IMR-90 (cell line): ENCODE results near the gene INPP5D. TPM values are rescaled to one million over a fixed set of nuclear protein-coding genes. Genes with fewer than 3 reads are reported as not detected.
A peak's percentile ranks its signal among the peaks of the same experiment; 100 is the strongest.

ENCODE experiments used
- ATAC-seq: fragments of 200-7000 bp; cut with Tn5 transposase; 2 replicates; pipeline ENCODE4 v1.9.1; 2020; ENCODE audit warnings: low read depth, mild to moderate bottlenecking, moderate library complexity
- Bru-seq: library from RNA; stranded (reverse); fragments of 400-500 nt; gene quantifications from one replicate; lab custom pipeline; 2021; lab: Mats Ljungman, UMichigan
- BruChase-seq, 2 experiments: library from RNA; stranded (reverse); fragments of 400-500 nt; gene quantifications; one replicate each; lab custom pipeline; 2021; lab: Mats Ljungman, UMichigan
- BruUV-seq: library from RNA; stranded (reverse); fragments of 400-500 nt; replicated peaks from 2 replicates; lab custom pipeline; 2021; lab: Mats Ljungman, UMichigan
- CTCF ChIA-PET: fragments of 300-600 bp; formaldehyde crosslinking; extraction: SDS; loops from one replicate; lab custom pipeline; 2021; ENCODE audit warnings: antibody characterized with exemption; lab: Yijun Ruan, JAX
- POLR2A ChIA-PET: fragments of 300-600 bp; sonication (Branson Sonifier 250); formaldehyde crosslinking; loops from one replicate; lab custom pipeline; 2022; ENCODE audit warnings: antibody characterized with exemption; ENCODE audit not compliant: unreplicated experiment; lab: Charles Lee
- DNase-seq: peaks from one replicate; pipeline ENCODE4 v3.0.0; 2013
- H2AFZ ChIP-seq: replicated peaks from 2 replicates; pipeline ENCODE3; 2013; ENCODE audit warnings: low read length, mild to moderate bottlenecking; ENCODE audit not compliant: poor library complexity
- H2AK5ac ChIP-seq: 2 replicates; pipeline ENCODE4 v1.6.1; 2013; ENCODE audit warnings: low read depth, low read length, inconsistent platforms
- H2AK9ac ChIP-seq: replicated peaks from 2 replicates; pipeline ENCODE3; 2013; ENCODE audit warnings: mild to moderate bottlenecking, low read depth, low read length, moderate library complexity; ENCODE audit not compliant: poor library complexity
- H2BK120ac ChIP-seq: 2 replicates; pipeline ENCODE4 v1.6.1; 2013; ENCODE audit warnings: low read depth, low read length, inconsistent platforms
- H2BK15ac ChIP-seq: 3 replicates; pipeline ENCODE4 v1.6.1; 2013; ENCODE audit warnings: low read depth, low read length, inconsistent platforms
- H2BK20ac ChIP-seq: 2 replicates; pipeline ENCODE4 v1.6.1; 2013; ENCODE audit warnings: low read depth, mild to moderate bottlenecking, inconsistent platforms, low read length, moderate library complexity
- H2BK5ac ChIP-seq: 2 replicates; pipeline ENCODE4 v1.6.1; 2013; ENCODE audit warnings: mild to moderate bottlenecking, low read depth, low read length, inconsistent platforms; ENCODE audit not compliant: poor library complexity, severe bottlenecking
- H3K14ac ChIP-seq: replicated peaks from 2 replicates; pipeline ENCODE4 v1.6.1; 2013; ENCODE audit warnings: low read depth, low read length, inconsistent platforms
- H3K18ac ChIP-seq: 2 replicates; pipeline ENCODE4 v1.6.1; 2013; ENCODE audit warnings: low read depth, low read length, control low read depth
- H3K23ac ChIP-seq: 2 replicates; pipeline ENCODE4 v1.6.1; 2013; ENCODE audit warnings: low read depth, low read length, inconsistent platforms
- H3K27ac ChIP-seq: 2 replicates; pipeline ENCODE4 v1.5.1; 2013; ENCODE audit warnings: mild to moderate bottlenecking, control low read depth, low read length; ENCODE audit not compliant: insufficient read depth
- H3K27me3 ChIP-seq: 2 replicates; pipeline ENCODE4 v1.6.1; 2013; ENCODE audit warnings: low read length; ENCODE audit not compliant: control insufficient read depth, insufficient read depth
- H3K36me3 ChIP-seq: 2 replicates; pipeline ENCODE4 v1.6.1; 2013; ENCODE audit warnings: low read length, mixed read lengths; ENCODE audit not compliant: control insufficient read depth, insufficient read depth
- H3K4ac ChIP-seq: 2 replicates; pipeline ENCODE4 v1.6.1; 2013; ENCODE audit warnings: low read depth, low read length, inconsistent platforms
- H3K4me1 ChIP-seq: 2 replicates; pipeline ENCODE4 v1.6.1; 2013; ENCODE audit warnings: low read length, mixed read lengths; ENCODE audit not compliant: control insufficient read depth, insufficient read depth
- H3K4me2 ChIP-seq: 2 replicates; pipeline ENCODE4 v1.6.1; 2013; ENCODE audit warnings: low read depth, mild to moderate bottlenecking, control low read depth, low read length, moderate library complexity
- H3K4me3 ChIP-seq: 2 replicates; pipeline ENCODE4 v1.5.1; 2013; ENCODE audit warnings: low read depth, mild to moderate bottlenecking, control low read depth, low read length, moderate library complexity; ENCODE audit not compliant: insufficient read depth
- H3K56ac ChIP-seq: 2 replicates; pipeline ENCODE4 v1.6.1; 2013; ENCODE audit warnings: low read length, inconsistent platforms; ENCODE audit not compliant: insufficient read depth; ENCODE audit errors: extremely low read depth
- H3K79me1 ChIP-seq, 2 experiments: 2 replicates each; pipeline ENCODE4 v1.6.1; 2013; ENCODE audit warnings: low read length in 2 of 2, inconsistent platforms in 1 of 2, low read depth in 1 of 2
- H3K9ac ChIP-seq: 2 replicates; pipeline ENCODE4 v1.6.1; 2013; ENCODE audit warnings: low read depth, low read length, control low read depth
- H3K9me1 ChIP-seq: 2 replicates; pipeline ENCODE4 v1.6.1; 2013; ENCODE audit warnings: low read length, inconsistent platforms; ENCODE audit not compliant: insufficient read depth
- H3K9me3 ChIP-seq: 2 replicates; pipeline ENCODE4 v1.6.1; 2013; ENCODE audit warnings: low read length; ENCODE audit not compliant: control insufficient read depth, insufficient read depth
- H4K20me1 ChIP-seq: 2 replicates; pipeline ENCODE4 v1.6.1; 2013; ENCODE audit warnings: low read length, inconsistent platforms; ENCODE audit not compliant: insufficient read depth
- H4K5ac ChIP-seq: 2 replicates; pipeline ENCODE4 v1.6.1; 2013; ENCODE audit warnings: mild to moderate bottlenecking, low read depth, low read length, control low read depth
- H4K8ac ChIP-seq, 2 experiments: 2 replicates each; pipeline ENCODE4 v1.6.1; 2013; ENCODE audit warnings: low read depth in 2 of 2, low read length in 2 of 2, control low read depth in 1 of 2, inconsistent platforms in 1 of 2
- H4K91ac ChIP-seq: 2 replicates; pipeline ENCODE4 v1.6.1; 2013; ENCODE audit warnings: low read depth, low read length, inconsistent platforms; ENCODE audit not compliant: insufficient read depth
- BHLHE40 ChIP-seq: fragments of 150-350 bp; IDR thresholded peaks from 2 replicates; pipeline ENCODE4 v1.6.1; 2016; ENCODE audit warnings: mild to moderate bottlenecking, low read depth, low read length
- CEBPB ChIP-seq: IDR thresholded peaks from 2 replicates; pipeline ENCODE4 v1.6.1; 2012; ENCODE audit warnings: low read depth, low read length, improper control_type of control experiment
- CHD1 ChIP-seq: IDR thresholded peaks from 2 replicates; pipeline ENCODE4 v1.6.1; 2012; ENCODE audit warnings: low read depth, low read length, improper control_type of control experiment
- FOS ChIP-seq: fragments of 150-350 bp; IDR thresholded peaks from 2 replicates; pipeline ENCODE4 v1.6.1; 2016; ENCODE audit warnings: low read depth, low read length
- MAFK ChIP-seq: IDR thresholded peaks from 2 replicates; pipeline ENCODE4 v1.6.1; 2012; ENCODE audit warnings: low read depth, low read length, improper control_type of control experiment
- MAZ ChIP-seq: IDR thresholded peaks from 2 replicates; pipeline ENCODE4 v1.6.1; 2012; ENCODE audit warnings: low read depth, mild to moderate bottlenecking, low read length, improper control_type of control experiment, moderate library complexity, borderline replicate concordance
- MXI1 ChIP-seq: IDR thresholded peaks from 2 replicates; pipeline ENCODE4 v1.6.1; 2012; ENCODE audit warnings: low read depth, mild to moderate bottlenecking, low read length, moderate library complexity, borderline replicate concordance
- POLR2A ChIP-seq: IDR thresholded peaks from 2 replicates; pipeline ENCODE4 v1.6.1; 2012; ENCODE audit warnings: mild to moderate bottlenecking, low read depth, low read length
- RAD21 ChIP-seq: IDR thresholded peaks from 2 replicates; pipeline ENCODE4 v1.6.1; 2012; ENCODE audit warnings: low read length, improper control_type of control experiment
- RCOR1 ChIP-seq: IDR thresholded peaks from 2 replicates; pipeline ENCODE4 v1.6.1; 2012; ENCODE audit warnings: mild to moderate bottlenecking, low read length, improper control_type of control experiment; ENCODE audit not compliant: insufficient replicate concordance
- SMC3 ChIP-seq: fragments of 150-350 bp; IDR thresholded peaks from 2 replicates; pipeline ENCODE4 v1.6.1; 2016; ENCODE audit warnings: low read depth, mild to moderate bottlenecking, antibody characterized with exemption, low read length, moderate library complexity
- WGBS, 2 experiments: methylation state at CpG; one replicate each; pipeline versions ENCODE4 v1.1.5 to v1.1.7; 2013; ENCODE audit warnings: missing lambda C conversion rate in 2 of 2; ENCODE audit not compliant: insufficient read length in 1 of 2; ENCODE audit errors: extremely low coverage in 2 of 2; 5-methylcytosine and 5-hydroxymethylcytosine counted together
- dilution Hi-C: fragments of 300-500 bp; cut with HindIII; formaldehyde crosslinking; loops from one replicate; pipeline ENCODE4 v1.14.3; 2018; ENCODE audit warnings: low sequenced_read_pairs; ENCODE audit not compliant: unreplicated experiment
- in situ Hi-C: fragments of 300-500 bp; cut with MboI; formaldehyde crosslinking; loops from 3 replicates; pipeline ENCODE4 v1.14.3; 2019; ENCODE audit warnings: low sequenced_read_pairs, inconsistent platforms, mixed read lengths
- intact Hi-C: fragments of 100-400 bp; cut with micrococcal nuclease; formaldehyde crosslinking; loops from 2 replicates; pipeline ENCODE4 v1.10.0; 2022
- long read RNA-seq: library from polyadenylated mRNA; unstranded; transcript quantifications from one replicate; pipeline ENCODE4 v2.0.0, GENCODE V29; 2021; ENCODE audit not compliant: unreplicated experiment
- polyA plus RNA-seq, 3 experiments: library from polyadenylated mRNA; depleted of rRNA; stranded (reverse); fragments of >200 nt; gene quantifications; 2 replicates each; pipeline ENCODE4 v1.2.3, GENCODE V29; 2012; ENCODE audit warnings: low replicate concordance in 1 of 3
- total RNA-seq: library from RNA; depleted of rRNA; stranded (reverse); fragments of >200 nt; gene quantifications from 2 replicates; pipeline ENCODE4 v1.2.3, GENCODE V29; 2012; rRNA removed
- TF ChIP-seq, protein P1 (sequence below): fragments of 150-350 bp; IDR thresholded peaks from 2 replicates; pipeline ENCODE4 v1.6.1; 2017; ENCODE audit warnings: mild to moderate bottlenecking, antibody characterized with exemption, low read length, low read depth
- TF ChIP-seq, protein P2 (sequence below): conservative IDR thresholded peaks from 2 replicates; pipeline ENCODE4 v1.5.1; 2012; ENCODE audit warnings: mild to moderate bottlenecking, low read depth, low read length, improper control_type of control experiment

The INPP5D gene
- total RNA-seq = under 0.01 and 0.18 TPM in 2 replicates
- 0.09 and 0.29 TPM in 2 replicates for polyA plus RNA-seq (2012; rRNA removed)
- 0.14 and 0.18 TPM in 2 replicates for polyA plus RNA-seq (2012; cell fraction: cytosol; rRNA removed)
- polyA plus RNA-seq (2012; cell fraction: nucleus; rRNA removed; ENCODE audit: low replicate concordance) = 0.52 and 1.9 TPM in 2 replicates
- percentile 9 among the genes with signal in this experiment for Bru-seq, nascent RNA
- percentile 10 among the genes with signal in this experiment for BruChase-seq, experiment 1, labeled RNA remaining after a 6-hour chase
- BruChase-seq, experiment 2, labeled RNA remaining after a 2-hour chase = percentile 8 among the genes with signal in this experiment
- long read RNA-seq = 0 reads

- H4K5ac ChIP-seq = no peak within 1 kb of the TSS
- 77% methylated on average over 5 of the region's 26 CpGs; no CpG with 5 or more reads in 1 of the 2 experiments for WGBS, 2 experiments
- H2BK120ac ChIP-seq = no peak within 1 kb of the TSS
- ChIA-PET CTCF (no interaction called here), POLR2A (no interaction called here)
- no peak within 1 kb of the TSS for H3K4me3 ChIP-seq
- H3K23ac ChIP-seq = no peak within 1 kb of the TSS
- no peak within 1 kb of the TSS for H3K4me2 ChIP-seq
- no peak within 1 kb of the TSS for H2BK5ac ChIP-seq
- no peaks in the 10 kb centered on the region for H3K79me1 ChIP-seq
- no peaks in the 10 kb centered on the region for H3K9me3 ChIP-seq
- ATAC-seq (no peak), DNase-seq (no peak)
- H3K18ac ChIP-seq = no peak within 1 kb of the TSS
- dilution Hi-C loops = no loop called here
- no peaks in the 10 kb centered on the region for H3K36me3 ChIP-seq
- H2AK9ac ChIP-seq = no peak within 1 kb of the TSS
- no peaks in the 10 kb centered on the region for H3K9me1 ChIP-seq
- in situ Hi-C loops = loop anchor here (10.0 kb wide), 1 partner anchor 205 kb away; no protein-coding TSS in a partner anchor
- H2BK15ac ChIP-seq = no peak within 1 kb of the TSS
- no peak within 1 kb of the TSS for H3K9ac ChIP-seq
- peak within 1 kb of the TSS; percentile 21 for H2AFZ ChIP-seq
- H4K20me1 ChIP-seq = no peaks in the 10 kb centered on the region
- H3K27ac ChIP-seq = no peak within 1 kb of the TSS
- no peak within 1 kb of the TSS for H3K14ac ChIP-seq
- H4K8ac ChIP-seq = no peak within 1 kb of the TSS
- peaks cover 2% of the 10 kb centered on the region; the same call in 1 of the 2 replicates for H3K27me3 ChIP-seq
- no peak within 1 kb of the TSS for H2BK20ac ChIP-seq
- no peak within 1 kb of the TSS for H2AK5ac ChIP-seq
- no TSS peak for BruUV-seq
- H3K4me1 ChIP-seq = peaks cover 4% of the 10 kb centered on the region; the same call in 1 of the 2 replicates
- intact Hi-C loops = no loop called here
- no peak within 1 kb of the TSS for H3K4ac ChIP-seq
- H3K56ac ChIP-seq = no peak within 1 kb of the TSS
- H4K91ac ChIP-seq = no peak within 1 kb of the TSS
- TF ChIP-seq RCOR1 = no peak
- TF ChIP-seq CEBPB = no peak
- no peak for TF ChIP-seq SMC3
- no peak for TF ChIP-seq POLR2A
- TF ChIP-seq, protein P1, sequence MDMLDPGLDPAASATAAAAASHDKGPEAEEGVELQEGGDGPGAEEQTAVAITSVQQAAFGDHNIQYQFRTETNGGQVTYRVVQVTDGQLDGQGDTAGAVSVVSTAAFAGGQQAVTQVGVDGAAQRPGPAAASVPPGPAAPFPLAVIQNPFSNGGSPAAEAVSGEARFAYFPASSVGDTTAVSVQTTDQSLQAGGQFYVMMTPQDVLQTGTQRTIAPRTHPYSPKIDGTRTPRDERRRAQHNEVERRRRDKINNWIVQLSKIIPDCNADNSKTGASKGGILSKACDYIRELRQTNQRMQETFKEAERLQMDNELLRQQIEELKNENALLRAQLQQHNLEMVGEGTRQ = no peak
- TF ChIP-seq FOS = no peak
- TF ChIP-seq MAFK = no peak
- no peak for TF ChIP-seq RAD21
- TF ChIP-seq MXI1 = no peak
- TF ChIP-seq, protein P2, sequence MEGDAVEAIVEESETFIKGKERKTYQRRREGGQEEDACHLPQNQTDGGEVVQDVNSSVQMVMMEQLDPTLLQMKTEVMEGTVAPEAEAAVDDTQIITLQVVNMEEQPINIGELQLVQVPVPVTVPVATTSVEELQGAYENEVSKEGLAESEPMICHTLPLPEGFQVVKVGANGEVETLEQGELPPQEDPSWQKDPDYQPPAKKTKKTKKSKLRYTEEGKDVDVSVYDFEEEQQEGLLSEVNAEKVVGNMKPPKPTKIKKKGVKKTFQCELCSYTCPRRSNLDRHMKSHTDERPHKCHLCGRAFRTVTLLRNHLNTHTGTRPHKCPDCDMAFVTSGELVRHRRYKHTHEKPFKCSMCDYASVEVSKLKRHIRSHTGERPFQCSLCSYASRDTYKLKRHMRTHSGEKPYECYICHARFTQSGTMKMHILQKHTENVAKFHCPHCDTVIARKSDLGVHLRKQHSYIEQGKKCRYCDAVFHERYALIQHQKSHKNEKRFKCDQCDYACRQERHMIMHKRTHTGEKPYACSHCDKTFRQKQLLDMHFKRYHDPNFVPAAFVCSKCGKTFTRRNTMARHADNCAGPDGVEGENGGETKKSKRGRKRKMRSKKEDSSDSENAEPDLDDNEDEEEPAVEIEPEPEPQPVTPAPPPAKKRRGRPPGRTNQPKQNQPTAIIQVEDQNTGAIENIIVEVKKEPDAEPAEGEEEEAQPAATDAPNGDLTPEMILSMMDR = no peak
- TF ChIP-seq CHD1 = no peak
- no peak for TF ChIP-seq MAZ
- no peak for TF ChIP-seq BHLHE40
These were observed at the start of gene INPP5D for GRCh38 chr2:233059797-233060500. INPP5D (plus strand) TSS chr2:233060342; CDS start chr2:233060479, 137 bp downstream.
